A549 (cell line): ENCODE measurements around the gene IHH.

Source experiments
- EP300 ChIP-seq, 2 experiments: fragments of >200 bp; sonication (Bioruptor Twin); formaldehyde crosslinking; IDR thresholded peaks; 2 replicates in 1 of 2; 3 replicates in 1 of 2; pipeline ENCODE4 v1.6.1; 2016 to 2017
- ESRRA ChIP-seq: fragments of 150-350 bp; IDR thresholded peaks from 2 replicates; pipeline ENCODE4 v1.6.1; 2014; ENCODE audit warnings: mild to moderate bottlenecking, low read length, borderline replicate concordance
- JUNB ChIP-seq: fragments of >200 bp; sonication (Bioruptor Twin); formaldehyde crosslinking; IDR thresholded peaks from 2 replicates; pipeline ENCODE4 v1.6.1; 2016
- ZFP36 ChIP-seq: fragments of 450-650 bp; IDR thresholded peaks from 2 replicates; pipeline ENCODE4 v1.6.1; 2014; ENCODE audit warnings: borderline replicate concordance; ENCODE audit not compliant: partially characterized antibody
- TF ChIP-seq, protein P1 (sequence below): fragments of >200 bp; sonication (Bioruptor Twin); formaldehyde crosslinking; IDR thresholded peaks from 3 replicates; pipeline ENCODE4 v1.5.1; 2016
- TF ChIP-seq, protein P2 (sequence below): fragments of 250-450 bp; sonication (Bioruptor Pico); IDR thresholded peaks from 2 replicates; pipeline ENCODE4 v1.5.0; 2020; ENCODE audit warnings: low read depth, mild to moderate bottlenecking, moderate library complexity

DNA sequence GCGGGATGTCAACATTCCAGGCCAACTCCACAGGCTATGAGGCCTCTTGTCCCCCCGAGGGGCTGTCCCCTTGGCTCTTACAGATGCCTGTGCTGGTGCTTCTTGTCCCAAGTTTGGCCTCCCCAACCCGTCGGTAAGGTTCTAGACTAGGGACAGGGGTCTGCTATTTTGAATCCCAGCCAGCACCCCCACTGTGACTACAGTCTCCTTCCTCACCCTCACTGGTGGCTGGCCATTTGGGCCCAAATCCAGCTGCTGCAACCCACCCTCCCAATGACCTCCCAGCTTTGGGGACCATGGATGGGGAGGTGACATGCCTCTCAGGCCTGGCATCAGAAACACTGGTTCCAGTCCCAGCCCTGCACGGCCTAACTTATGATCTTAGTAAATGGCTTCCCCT, 38.1 kb downstream of the IHH start:
- TF ChIP-seq EP300 (IDR thresholded peaks at IDR 0.05) (no peak), ZFP36 (no peak), JUNB (no peak), ESRRA (no peak)
- TF ChIP-seq, protein P1, sequence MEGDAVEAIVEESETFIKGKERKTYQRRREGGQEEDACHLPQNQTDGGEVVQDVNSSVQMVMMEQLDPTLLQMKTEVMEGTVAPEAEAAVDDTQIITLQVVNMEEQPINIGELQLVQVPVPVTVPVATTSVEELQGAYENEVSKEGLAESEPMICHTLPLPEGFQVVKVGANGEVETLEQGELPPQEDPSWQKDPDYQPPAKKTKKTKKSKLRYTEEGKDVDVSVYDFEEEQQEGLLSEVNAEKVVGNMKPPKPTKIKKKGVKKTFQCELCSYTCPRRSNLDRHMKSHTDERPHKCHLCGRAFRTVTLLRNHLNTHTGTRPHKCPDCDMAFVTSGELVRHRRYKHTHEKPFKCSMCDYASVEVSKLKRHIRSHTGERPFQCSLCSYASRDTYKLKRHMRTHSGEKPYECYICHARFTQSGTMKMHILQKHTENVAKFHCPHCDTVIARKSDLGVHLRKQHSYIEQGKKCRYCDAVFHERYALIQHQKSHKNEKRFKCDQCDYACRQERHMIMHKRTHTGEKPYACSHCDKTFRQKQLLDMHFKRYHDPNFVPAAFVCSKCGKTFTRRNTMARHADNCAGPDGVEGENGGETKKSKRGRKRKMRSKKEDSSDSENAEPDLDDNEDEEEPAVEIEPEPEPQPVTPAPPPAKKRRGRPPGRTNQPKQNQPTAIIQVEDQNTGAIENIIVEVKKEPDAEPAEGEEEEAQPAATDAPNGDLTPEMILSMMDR, result no peak
- TF ChIP-seq, protein P2, sequence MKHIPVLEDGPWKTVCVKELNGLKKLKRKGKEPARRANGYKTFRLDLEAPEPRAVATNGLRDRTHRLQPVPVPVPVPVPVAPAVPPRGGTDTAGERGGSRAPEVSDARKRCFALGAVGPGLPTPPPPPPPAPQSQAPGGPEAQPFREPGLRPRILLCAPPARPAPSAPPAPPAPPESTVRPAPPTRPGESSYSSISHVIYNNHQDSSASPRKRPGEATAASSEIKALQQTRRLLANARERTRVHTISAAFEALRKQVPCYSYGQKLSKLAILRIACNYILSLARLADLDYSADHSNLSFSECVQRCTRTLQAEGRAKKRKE (CRISPR knock-in tag), result no peak
